Activated CD8-positive, alpha-beta memory T cell treated with anti-CD3 and anti-CD28 coated beads, Interleukin-2, amount 50 U/mL, for 48 hours (primary cell): ENCODE results near the gene ARRDC2.

ENCODE experiments used
- DNase-seq: peaks from one replicate; pipeline ENCODE4 v3.0.0-alpha.2; 2020

Gene ARRDC2

GRCh38 chr19:18059902-18060301 is 51.9 kb downstream of the ARRDC2 start:
- DNase-seq, result no peak

DNA sequence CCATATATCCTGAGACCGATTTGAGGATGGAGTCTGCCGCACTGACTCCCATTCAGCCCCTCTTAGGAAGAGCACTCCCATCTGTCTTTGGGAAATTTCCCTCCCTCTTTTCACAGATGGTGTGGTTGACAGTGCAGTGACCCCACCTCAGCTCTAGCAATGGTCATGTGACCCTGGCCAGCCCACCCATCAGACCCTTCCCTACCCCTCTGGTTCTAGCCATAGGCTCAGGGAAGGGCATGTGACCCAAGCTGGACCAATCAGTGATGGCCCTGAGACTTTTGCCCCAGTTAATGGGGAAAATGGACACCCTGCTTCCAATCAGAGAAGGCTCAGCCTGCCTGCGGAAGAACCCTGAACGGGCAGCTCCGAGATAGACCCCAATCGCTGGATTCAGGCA is 52.5 kb downstream of the ARRDC2 start:
- no peak for DNase-seq

DNA sequence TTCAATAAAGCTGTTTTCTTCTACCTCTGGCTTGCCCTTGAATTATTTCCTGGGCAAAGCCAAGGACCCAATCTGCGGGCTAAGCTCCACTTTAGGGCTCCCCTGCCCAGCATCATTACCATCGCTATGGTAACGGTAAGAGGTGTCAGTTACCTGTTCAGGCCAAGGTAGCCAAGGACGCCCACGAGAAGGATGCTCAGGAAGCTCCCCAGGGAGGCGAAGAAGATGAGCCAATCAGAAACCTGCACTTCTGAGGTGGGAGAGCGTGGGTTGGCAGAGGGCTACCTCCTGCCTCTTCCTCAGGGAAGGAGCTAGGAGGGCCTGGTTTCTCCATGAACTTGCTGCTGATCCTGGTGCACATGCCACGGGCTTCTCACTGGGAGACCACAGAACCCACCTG is 54.1 kb downstream of the ARRDC2 start:
- no peak for DNase-seq

DNA sequence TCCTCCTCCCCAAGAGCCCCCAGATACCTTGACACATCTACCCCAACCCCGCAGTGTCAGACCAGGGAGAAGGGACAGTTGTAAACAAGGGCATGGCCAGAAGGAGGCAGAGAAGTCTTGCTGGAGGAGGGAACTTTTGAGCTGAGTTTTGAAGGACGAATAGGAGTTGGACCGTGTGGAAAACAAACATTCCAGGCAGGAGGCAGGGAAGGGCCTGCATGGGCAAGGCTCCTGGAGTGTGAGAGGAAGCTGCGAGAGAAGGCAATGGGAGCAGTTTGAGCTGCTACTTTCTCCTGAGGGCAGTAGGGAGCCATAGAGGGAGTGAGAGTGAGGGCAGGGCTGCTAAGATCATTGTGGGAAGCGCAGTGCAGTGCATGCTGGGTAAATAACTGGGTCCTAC is 55.5 kb downstream of the ARRDC2 start:
- no peak for DNase-seq
